ENCODE data around the gene EIF2S1.

GRCh38 chr14:67405771-67406170 lies 45.6 kb downstream of the EIF2S1 start:
- TF ChIP-seq GATA1 (IDR thresholded peaks at IDR 0.05; ENCODE audit: low read depth, low read length), result no peak
- no peak for TF ChIP-seq POLR2A (IDR thresholded peaks at IDR 0.05; ENCODE audit: low read length)
